HG02885 (cell line): Measurements from ENCODE around the gene PPP1R3C.

Experiments
- ATAC-seq: cut with Tn5 transposase; IDR thresholded peaks from one replicate; pipeline ENCODE4 v1.9.1; 2021; ENCODE audit warnings: mild to moderate bottlenecking; ENCODE audit not compliant: unreplicated experiment, poor library complexity

PPP1R3C gene

DNA sequence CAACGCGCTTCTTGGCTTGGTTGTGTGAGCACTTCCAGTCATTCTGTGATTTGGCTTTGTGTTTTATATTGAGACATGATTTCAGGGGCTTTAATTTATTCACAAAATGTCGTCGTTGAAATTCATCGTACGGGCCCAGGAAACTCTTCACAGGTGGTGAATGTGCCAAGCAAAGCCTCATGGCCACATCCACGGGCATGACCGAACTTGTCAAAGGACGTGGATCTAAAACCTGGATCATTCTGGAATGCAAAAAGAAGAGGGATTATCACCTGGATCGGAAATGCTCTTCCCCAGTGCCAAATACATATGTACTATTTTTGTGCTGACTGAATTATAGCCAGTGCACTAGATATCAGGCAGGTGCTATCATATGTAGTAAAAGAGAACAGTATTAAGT is 2.2 kb downstream of the PPP1R3C start:
- ATAC-seq: no peak

- no peak for ATAC-seq
Measured at GRCh38 chr10:91629715-91630549, 2.9 kb downstream of the PPP1R3C start.

- no peak for ATAC-seq
Measured at GRCh38 chr10:91628383-91628782, 4.5 kb downstream of the PPP1R3C start.

GRCh38 chr10:91627344-91628102 is 5.3 kb downstream of the PPP1R3C start:
- no peak for ATAC-seq

DNA sequence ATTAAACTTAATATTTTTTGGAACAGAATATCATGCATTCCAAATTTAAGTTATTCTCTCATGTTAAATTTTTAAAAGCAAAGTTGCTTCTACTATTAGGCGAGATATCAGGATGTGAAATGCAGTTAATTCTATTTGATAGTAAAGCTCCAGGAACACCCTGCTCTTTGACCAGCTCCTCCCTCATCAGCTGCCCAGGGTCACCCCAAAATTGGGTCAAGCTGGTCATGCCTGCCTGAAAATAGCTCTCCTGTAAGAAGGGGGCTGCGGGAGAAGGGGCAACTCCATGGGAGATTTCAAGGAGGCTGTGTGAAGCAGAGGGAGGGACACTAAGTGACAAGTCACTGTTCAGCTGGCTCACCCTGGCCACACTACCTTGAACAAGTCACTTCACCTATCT is 5.9 kb downstream of the PPP1R3C start:
- ATAC-seq: no peak

- no peak for ATAC-seq
Measured at GRCh38 chr10:91624633-91625032, 8.2 kb downstream of the PPP1R3C start.

DNA sequence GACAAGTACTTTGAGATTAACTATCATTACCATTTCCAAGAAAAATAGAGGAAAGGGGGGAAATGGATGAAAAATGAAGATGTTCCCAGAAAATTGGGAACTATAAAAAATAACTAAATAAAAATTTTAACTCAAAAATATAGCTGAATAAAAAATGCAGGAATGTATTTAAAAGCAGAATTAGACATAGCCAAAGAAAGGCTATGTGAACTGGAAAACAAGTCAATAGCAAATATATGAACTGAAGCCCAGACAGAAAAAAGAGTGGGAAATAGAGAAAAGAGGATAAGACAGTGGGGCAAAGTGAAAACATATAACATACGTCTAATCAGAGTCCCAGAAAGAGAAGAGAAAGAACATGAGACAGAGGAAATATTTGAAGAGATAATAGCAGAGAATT is 10.3 kb downstream of the PPP1R3C start:
- ATAC-seq: no peak

GRCh38 chr10:91621483-91622113 is 11.3 kb downstream of the PPP1R3C start:
- no peak for ATAC-seq

DNA sequence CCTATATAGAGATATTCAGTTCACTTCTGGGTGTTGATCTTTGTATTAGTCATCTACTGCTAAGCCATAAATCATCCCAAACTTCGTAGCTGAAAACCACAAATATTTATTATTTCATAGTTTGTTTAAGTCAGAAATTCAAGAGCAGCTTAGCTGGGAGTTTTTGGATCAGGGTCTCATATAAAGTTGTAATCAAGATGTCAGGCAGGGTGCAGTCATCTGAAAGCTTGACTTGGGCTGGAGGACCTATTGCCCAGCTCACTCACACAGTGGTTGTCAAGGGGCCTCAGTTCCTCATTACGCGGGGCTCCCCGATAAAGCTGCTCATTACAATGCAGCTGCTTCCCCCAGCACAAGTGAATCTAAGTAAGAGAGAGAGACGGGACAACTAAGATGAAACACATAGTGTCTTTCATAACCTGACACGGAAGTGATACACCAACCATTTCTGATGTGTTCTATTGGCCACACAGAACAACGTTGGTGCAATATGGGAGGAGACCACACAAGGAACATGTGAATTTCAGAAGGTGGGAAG is 15.7 kb downstream of the PPP1R3C start:
- ATAC-seq: no peak

DNA sequence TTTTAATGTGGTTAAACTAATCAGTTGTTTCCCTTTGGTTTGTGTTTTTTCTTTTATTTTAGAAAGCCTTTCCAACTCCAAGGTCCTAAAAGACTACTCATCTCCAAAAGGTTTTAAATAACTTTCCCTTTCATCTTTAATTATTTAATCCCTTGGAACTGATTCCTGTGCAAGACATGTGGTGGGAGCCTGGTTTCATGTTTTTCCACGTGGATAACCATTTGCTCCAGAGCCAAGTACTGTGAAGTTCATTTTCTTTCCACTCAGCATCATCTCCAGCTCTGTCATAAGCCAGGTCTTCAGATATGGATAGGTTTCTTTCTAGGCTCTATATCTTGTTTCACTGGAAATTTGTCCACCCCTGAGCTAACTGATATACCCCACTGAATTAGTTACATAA is 16.7 kb downstream of the PPP1R3C start:
- ATAC-seq: no peak

DNA sequence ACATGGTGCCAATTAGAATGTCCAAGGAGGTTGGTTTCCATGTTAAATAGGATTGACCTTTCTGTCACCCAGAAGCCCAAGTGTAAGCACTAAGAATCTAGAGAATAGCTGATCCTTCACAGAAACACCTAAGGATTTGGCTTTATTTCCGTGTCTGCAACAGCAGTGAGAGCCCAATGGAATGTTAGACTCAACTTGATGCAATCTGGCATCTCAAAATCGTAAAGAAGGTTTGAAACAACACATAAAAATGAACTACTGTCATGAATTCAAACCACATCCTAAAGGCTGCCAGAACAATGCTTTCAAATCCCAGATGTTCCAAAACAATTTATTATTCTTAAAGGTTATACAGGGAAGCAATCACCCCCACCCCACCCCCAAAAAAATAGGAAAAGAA is 18.6 kb downstream of the PPP1R3C start:
- ATAC-seq: no peak

GRCh38 chr10:91613411-91614187 is 19.3 kb downstream of the PPP1R3C start:
- ATAC-seq: no peak

GRCh38 chr10:91610919-91611318 is 22.0 kb downstream of the PPP1R3C start:
- ATAC-seq: no peak

GRCh38 chr10:91610444-91610843 is 22.4 kb downstream of the PPP1R3C start:
- ATAC-seq: no peak

DNA sequence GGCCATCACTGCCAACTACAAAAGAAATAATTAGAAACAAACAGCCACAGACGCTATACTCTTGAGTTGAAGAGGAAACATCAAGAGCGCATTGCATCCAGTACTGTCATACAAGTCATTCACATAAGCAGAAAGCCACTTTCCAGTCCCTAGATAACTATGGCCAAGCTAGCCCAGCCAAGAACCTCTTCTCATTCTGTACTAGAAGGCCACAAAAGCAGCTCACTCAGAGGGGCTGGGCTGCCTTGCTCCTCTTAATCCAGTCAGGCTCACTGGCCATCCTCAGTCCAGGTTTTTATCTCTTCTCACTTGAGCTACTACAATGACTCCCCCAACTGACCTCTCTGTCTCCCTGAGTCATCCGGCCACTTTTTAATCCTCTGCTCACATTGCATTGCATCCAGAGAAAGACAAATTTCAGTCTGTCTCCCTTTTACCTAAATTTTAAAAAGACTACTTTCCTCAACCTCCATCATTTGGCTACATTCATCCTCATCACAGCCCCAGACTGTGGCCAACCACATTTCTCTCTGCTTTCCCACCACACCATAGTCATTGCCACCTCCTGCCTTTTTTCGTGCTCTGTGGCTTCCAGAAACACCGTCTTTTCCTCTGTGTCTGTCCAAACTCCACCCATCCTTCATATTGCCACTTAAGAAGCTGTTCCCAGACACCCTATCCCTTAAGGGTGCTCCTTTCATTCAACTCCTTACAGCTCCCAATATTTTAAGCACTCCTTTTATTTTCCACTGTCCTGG is 25.0 kb downstream of the PPP1R3C start:
- no peak for ATAC-seq

- no peak for ATAC-seq
Measured at GRCh38 chr10:91605968-91606367, 26.9 kb downstream of the PPP1R3C start.

GRCh38 chr10:91604553-91605534 is 28.0 kb downstream of the PPP1R3C start:
- ATAC-seq: no peak

DNA sequence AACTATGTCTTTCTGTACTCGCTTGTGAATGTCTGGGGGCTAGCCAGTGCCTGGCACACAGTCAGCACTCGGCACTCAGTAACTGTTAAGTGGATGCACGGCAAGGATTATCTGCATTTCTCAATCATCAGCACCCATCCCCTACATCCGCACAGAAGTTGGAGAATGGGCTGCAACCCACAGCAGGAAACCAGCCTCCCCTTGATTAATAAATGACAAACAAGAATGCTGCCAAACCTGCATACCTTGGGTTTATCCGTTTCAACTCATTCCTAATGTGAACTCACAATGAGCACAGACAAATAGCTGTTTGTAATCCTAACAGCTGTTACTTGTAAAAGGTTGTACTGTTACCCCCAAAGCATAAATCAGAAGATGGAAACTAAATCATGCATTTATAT is 28.9 kb downstream of the PPP1R3C start:
- ATAC-seq: no peak
